Measurements from ENCODE around the gene BGN. TPM values are rescaled to one million over a fixed set of nuclear protein-coding genes. Genes with fewer than 3 reads are reported as not detected.

Gene BGN
- total RNA-seq, 2 experiments from 2014 or later = not detected

DNA sequence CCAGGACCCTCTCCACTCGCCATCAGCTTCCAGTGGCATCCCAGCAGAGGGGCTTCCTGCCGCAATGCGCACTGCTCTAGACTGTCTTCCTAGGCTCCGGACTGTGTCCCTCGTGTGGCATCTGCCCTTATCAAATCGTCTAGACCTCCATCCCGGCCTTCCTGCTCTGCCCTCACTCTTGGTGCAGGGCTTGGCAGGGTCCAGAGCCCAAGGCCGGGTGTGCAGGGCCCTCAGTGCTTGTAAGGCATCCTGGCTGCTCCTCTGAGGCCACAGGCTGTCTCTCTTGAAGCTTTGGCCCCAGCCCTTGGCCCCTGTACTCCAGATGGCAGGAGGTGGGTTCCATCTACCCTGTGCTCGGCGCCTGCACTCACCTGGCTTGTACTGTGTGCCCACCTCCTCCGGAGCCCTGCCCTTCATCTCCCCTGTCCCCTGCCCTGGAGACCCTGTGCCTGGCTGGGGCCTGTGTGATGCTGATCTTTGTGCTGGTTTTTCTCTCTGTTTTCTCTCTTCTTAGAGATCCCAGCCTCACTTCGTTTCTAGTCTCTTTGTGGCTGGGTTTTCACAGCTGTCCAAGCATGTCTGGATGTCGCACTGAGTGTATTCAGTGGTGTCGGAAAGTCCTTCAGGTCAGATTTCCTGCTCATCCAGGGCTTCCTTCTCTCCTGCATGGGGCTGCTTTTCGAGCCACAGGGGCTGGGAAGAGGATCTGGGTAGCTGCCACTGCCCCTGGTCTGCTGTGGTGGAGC, 45.2 kb upstream of the BGN start:
- CTCF ChIA-PET (ENCODE audit: unreplicated experiment) = no interaction called here
- Histone ChIP-seq H2AFZ (ENCODE audit: low read length) (no peak overlapping the region), H3K9me2 (ENCODE audit: insufficient read depth, low read length) (no peaks in the 10 kb centered on the region), H4K20me1 (ENCODE audit: insufficient read depth, low read length) (no peaks in the 10 kb centered on the region), H3K79me2 (ENCODE audit: insufficient read depth, low read depth, low read length) (no peaks in the 10 kb centered on the region), H3K4me1 (ENCODE audit: insufficient read depth, low read length, poor library complexity, severe bottlenecking) (no peaks in the 10 kb centered on the region), H3K9me3 (ENCODE audit: low read length) (no peaks in the 10 kb centered on the region), H3K36me3 (ENCODE audit: insufficient read depth, low read length) (peaks cover 25% of the 10 kb centered on the region), H3K4me2 (ENCODE audit: low read length) (no peak overlapping the region), H3K27ac (ENCODE audit: low read depth, low read length, poor library complexity, severe bottlenecking) (no peak overlapping the region), H3K4me3 (ENCODE audit: low read depth, low read length, poor library complexity, severe bottlenecking) (no peak overlapping the region)
- POLR2A ChIA-PET = no interaction called here
- DNase-seq (ENCODE audit: low spot score) = no peak
- intact Hi-C loops (cut with micrococcal nuclease; ENCODE audit: unreplicated experiment) = no loop called here
- no peak for TF ChIP-seq EZH2phosphoT487 (IDR thresholded peaks at IDR 0.05; ENCODE audit: borderline replicate concordance, low read depth, low read length)
- TF ChIP-seq, protein P1, sequence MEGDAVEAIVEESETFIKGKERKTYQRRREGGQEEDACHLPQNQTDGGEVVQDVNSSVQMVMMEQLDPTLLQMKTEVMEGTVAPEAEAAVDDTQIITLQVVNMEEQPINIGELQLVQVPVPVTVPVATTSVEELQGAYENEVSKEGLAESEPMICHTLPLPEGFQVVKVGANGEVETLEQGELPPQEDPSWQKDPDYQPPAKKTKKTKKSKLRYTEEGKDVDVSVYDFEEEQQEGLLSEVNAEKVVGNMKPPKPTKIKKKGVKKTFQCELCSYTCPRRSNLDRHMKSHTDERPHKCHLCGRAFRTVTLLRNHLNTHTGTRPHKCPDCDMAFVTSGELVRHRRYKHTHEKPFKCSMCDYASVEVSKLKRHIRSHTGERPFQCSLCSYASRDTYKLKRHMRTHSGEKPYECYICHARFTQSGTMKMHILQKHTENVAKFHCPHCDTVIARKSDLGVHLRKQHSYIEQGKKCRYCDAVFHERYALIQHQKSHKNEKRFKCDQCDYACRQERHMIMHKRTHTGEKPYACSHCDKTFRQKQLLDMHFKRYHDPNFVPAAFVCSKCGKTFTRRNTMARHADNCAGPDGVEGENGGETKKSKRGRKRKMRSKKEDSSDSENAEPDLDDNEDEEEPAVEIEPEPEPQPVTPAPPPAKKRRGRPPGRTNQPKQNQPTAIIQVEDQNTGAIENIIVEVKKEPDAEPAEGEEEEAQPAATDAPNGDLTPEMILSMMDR (conservative IDR thresholded peaks at IDR 0.05; ENCODE audit: low read length) = no peak
- no TSS peak for BruUV-seq (replicated peaks)

DNA sequence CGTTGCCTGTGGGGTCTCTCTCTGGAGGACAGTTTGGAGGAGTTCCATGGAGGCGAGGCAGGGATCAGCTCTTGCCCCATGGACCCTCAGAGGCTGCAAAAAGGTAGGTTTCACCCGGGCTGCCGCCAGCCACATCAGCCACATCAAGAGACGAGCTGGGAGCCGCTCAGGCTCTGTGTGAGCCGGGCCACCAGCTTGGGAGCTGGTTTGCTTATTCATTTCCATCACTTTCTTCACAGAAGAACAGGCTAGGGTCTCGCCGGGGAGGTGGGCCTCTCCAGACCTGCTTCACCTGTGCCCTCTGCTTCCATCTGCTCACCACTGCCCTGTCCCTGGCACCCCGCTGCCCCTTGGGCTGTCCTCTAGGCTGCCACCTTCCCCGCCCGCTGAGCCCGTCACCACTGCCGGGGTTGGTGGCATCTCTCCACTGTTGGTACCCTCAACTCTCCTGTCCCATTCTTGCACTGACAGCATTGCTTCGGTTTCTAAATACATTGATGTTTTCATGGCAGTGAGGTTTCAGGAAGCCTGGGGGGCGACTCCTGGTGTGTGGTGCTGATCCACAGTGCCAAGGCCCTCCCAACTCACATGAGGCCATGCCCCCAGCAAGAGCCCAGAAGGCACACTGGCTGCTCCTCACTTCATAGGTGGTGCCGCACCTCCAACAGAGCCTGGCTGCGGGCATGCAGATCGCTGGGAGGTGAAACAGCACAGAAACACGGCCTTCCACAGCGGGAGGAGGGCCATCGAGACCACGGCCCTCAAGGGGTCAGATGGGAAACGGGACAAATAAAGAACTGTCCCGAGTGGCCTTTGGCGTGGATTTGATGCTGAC, 44.4 kb upstream of the BGN start:
- Histone ChIP-seq H3K27ac (ENCODE audit: low read depth, low read length, poor library complexity, severe bottlenecking) (no peak overlapping the region), H3K36me3 (ENCODE audit: insufficient read depth, low read length) (peaks cover 25% of the 10 kb centered on the region), H3K4me1 (ENCODE audit: insufficient read depth, low read length, poor library complexity, severe bottlenecking) (no peaks in the 10 kb centered on the region), H3K4me2 (ENCODE audit: low read length) (no peak overlapping the region), H3K9me3 (ENCODE audit: low read length) (no peaks in the 10 kb centered on the region), H3K4me3 (ENCODE audit: low read depth, low read length, poor library complexity, severe bottlenecking) (no peak overlapping the region), H3K79me2 (ENCODE audit: insufficient read depth, low read depth, low read length) (no peaks in the 10 kb centered on the region), H3K9me2 (ENCODE audit: insufficient read depth, low read length) (no peaks in the 10 kb centered on the region), H4K20me1 (ENCODE audit: insufficient read depth, low read length) (no peaks in the 10 kb centered on the region), H2AFZ (ENCODE audit: low read length) (no peak overlapping the region)
- TF ChIP-seq EZH2phosphoT487 (IDR thresholded peaks at IDR 0.05; ENCODE audit: borderline replicate concordance, low read depth, low read length) = no peak
- TF ChIP-seq, protein P1 (conservative IDR thresholded peaks at IDR 0.05; ENCODE audit: low read length) = no peak
- intact Hi-C loops (cut with micrococcal nuclease; ENCODE audit: unreplicated experiment) = no loop called here
- POLR2A ChIA-PET = no interaction called here
- CTCF ChIA-PET (ENCODE audit: unreplicated experiment) = no interaction called here
- DNase-seq (ENCODE audit: low spot score) = no peak
- BruUV-seq (replicated peaks) = no TSS peak

DNA sequence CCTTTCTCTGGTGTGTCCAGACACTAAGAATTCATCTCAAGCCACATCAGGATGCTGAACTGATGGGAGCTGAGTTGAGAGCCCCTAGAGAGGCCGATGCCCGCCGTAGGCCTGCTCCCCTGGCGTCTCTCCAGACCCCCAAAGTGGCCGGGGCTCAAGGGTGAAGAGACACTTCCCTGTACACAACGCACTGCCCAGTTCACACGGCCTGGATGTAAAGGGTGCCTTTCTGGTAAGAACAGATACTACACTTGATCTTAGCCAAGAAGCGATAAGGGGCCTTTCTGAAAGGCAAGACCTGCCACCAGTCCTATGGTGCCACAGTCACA, 43.9 kb upstream of the BGN start:
- Histone ChIP-seq H3K4me2 (ENCODE audit: low read length) (no peak overlapping the region), H3K4me3 (ENCODE audit: low read depth, low read length, poor library complexity, severe bottlenecking) (no peak overlapping the region), H3K9me2 (ENCODE audit: insufficient read depth, low read length) (no peaks in the 10 kb centered on the region), H4K20me1 (ENCODE audit: insufficient read depth, low read length) (no peaks in the 10 kb centered on the region), H3K36me3 (ENCODE audit: insufficient read depth, low read length) (peaks cover 25% of the 10 kb centered on the region), H3K4me1 (ENCODE audit: insufficient read depth, low read length, poor library complexity, severe bottlenecking) (no peaks in the 10 kb centered on the region), H2AFZ (ENCODE audit: low read length) (no peak overlapping the region), H3K9me3 (ENCODE audit: low read length) (no peaks in the 10 kb centered on the region), H3K79me2 (ENCODE audit: insufficient read depth, low read depth, low read length) (no peaks in the 10 kb centered on the region), H3K27ac (ENCODE audit: low read depth, low read length, poor library complexity, severe bottlenecking) (no peak overlapping the region)
- intact Hi-C loops (cut with micrococcal nuclease; ENCODE audit: unreplicated experiment) = no loop called here
- ChIA-PET CTCF (ENCODE audit: unreplicated experiment) (no interaction called here), POLR2A (no interaction called here)
- BruUV-seq (replicated peaks) = no TSS peak
- TF ChIP-seq, protein P1 (conservative IDR thresholded peaks at IDR 0.05; ENCODE audit: low read length) = no peak
- no peak for TF ChIP-seq EZH2phosphoT487 (IDR thresholded peaks at IDR 0.05; ENCODE audit: borderline replicate concordance, low read depth, low read length)
- DNase-seq (ENCODE audit: low spot score) = no peak
